HL-60/S4 treated with retinoic acid at 250 ng/mL for 4 days and 3 days (cell line): Measurements from ENCODE around the gene FAM222A.

Experiments used
- in situ Hi-C: fragments of 300-500 bp; cut with MboI; formaldehyde crosslinking; loops from 2 replicates; pipeline ENCODE4 v1.7.0; 2022; ENCODE audit warnings: low sequenced_read_pairs

FAM222A gene

GRCh38 chr12:109736552-109737108 lies 23.0 kb downstream of the FAM222A start:
- in situ Hi-C loops: no loop called here

GRCh38 chr12:109737126-109737525 lies 23.5 kb downstream of the FAM222A start:
- in situ Hi-C loops: no loop called here

- in situ Hi-C loops: no loop called here
Observed at GRCh38 chr12:109737631-109738030, 24.0 kb downstream of the FAM222A start.

- in situ Hi-C loops: no loop called here
Observed at GRCh38 chr12:109738209-109738608, 24.6 kb downstream of the FAM222A start.

GRCh38 chr12:109738878-109739665 lies 25.4 kb downstream of the FAM222A start:
- in situ Hi-C loops: no loop called here

GRCh38 chr12:109739747-109740693 lies 26.4 kb downstream of the FAM222A start:
- in situ Hi-C loops: no loop called here

GRCh38 chr12:109740694-109741245 lies 27.1 kb downstream of the FAM222A start:
- in situ Hi-C loops: no loop called here

- in situ Hi-C loops: no loop called here
Observed at GRCh38 chr12:109741286-109741969, 27.8 kb downstream of the FAM222A start.

GRCh38 chr12:109741970-109742703 lies 28.5 kb downstream of the FAM222A start:
- in situ Hi-C loops: no loop called here

- in situ Hi-C loops: no loop called here
Observed at GRCh38 chr12:109743076-109743910, 29.7 kb downstream of the FAM222A start.

GRCh38 chr12:109744026-109744425 lies 30.4 kb downstream of the FAM222A start:
- in situ Hi-C loops: no loop called here

- in situ Hi-C loops: no loop called here
Observed at GRCh38 chr12:109744986-109745942, 31.6 kb downstream of the FAM222A start.

GRCh38 chr12:109752117-109753053 lies 38.8 kb downstream of the FAM222A start:
- in situ Hi-C loops: no loop called here

GRCh38 chr12:109753054-109753401 lies 39.4 kb downstream of the FAM222A start:
- in situ Hi-C loops: no loop called here

GRCh38 chr12:109753959-109754358 lies 40.3 kb downstream of the FAM222A start:
- in situ Hi-C loops: no loop called here

- in situ Hi-C loops: no loop called here
Observed at GRCh38 chr12:109756457-109756856, 42.8 kb downstream of the FAM222A start.
